ENCODE measurements around the gene IL11RA.
"Not testable (repeated sequence)": the region's sequence is repeated elsewhere in the genome, so short reads cannot be mapped to it uniquely, and the experiment has no call there.

IL11RA gene

GRCh38 chr9:34630402-34631154, 21.4 kb upstream of the IL11RA start:
- DNase-seq = no peak

GRCh38 chr9:34633166-34633565, 18.8 kb upstream of the IL11RA start:
- DNase-seq = no peak

- DNase-seq = peak; percentile 78
Observed at GRCh38 chr9:34633851-34634550, 18.0 kb upstream of the IL11RA start.

GRCh38 chr9:34634551-34635248, 17.3 kb upstream of the IL11RA start:
- DNase-seq = no peak

- DNase-seq = no peak
Observed at GRCh38 chr9:34635556-34635955, 16.4 kb upstream of the IL11RA start.

- DNase-seq = no peak
Observed at GRCh38 chr9:34636791-34637355, 15.1 kb upstream of the IL11RA start.

GRCh38 chr9:34637356-34638137, 14.4 kb upstream of the IL11RA start, which contains the start of gene SIGMAR1:
SIGMAR1 (minus strand) TSS chr9:34637787; CDS start chr9:34637697, 90 bp downstream.
- DNase-seq = peak; percentile 90

GRCh38 chr9:34638138-34638445, 13.9 kb upstream of the IL11RA start:
- no peak for DNase-seq

- not testable (repeated sequence) for DNase-seq
Observed at GRCh38 chr9:34639322-34639721, 12.7 kb upstream of the IL11RA start.

- DNase-seq = no peak
Observed at GRCh38 chr9:34642679-34643078, 9.3 kb upstream of the IL11RA start.

- no peak for DNase-seq
Observed at GRCh38 chr9:34644766-34645314, 7.1 kb upstream of the IL11RA start.

GRCh38 chr9:34646211-34647083, 5.5 kb upstream of the IL11RA start, which contains the start of gene GALT:
GALT (plus strand) TSS chr9:34646675; CDS start chr9:34646705, 30 bp downstream.
- peak; percentile 91 for DNase-seq

GRCh38 chr9:34647084-34647403, 4.9 kb upstream of the IL11RA start:
- DNase-seq = no peak

GRCh38 chr9:34647651-34648050, 4.3 kb upstream of the IL11RA start:
- no peak for DNase-seq

GRCh38 chr9:34648673-34649072, 3.3 kb upstream of the IL11RA start:
- DNase-seq = no peak

- no peak for DNase-seq
Observed at GRCh38 chr9:34650816-34651215, 1.2 kb upstream of the IL11RA start.

- no peak for DNase-seq
Observed at GRCh38 chr9:34651321-34651720, 664 bp upstream of the IL11RA start.

- no peak for DNase-seq
Observed at GRCh38 chr9:34652602-34653000, 616 bp downstream of the IL11RA start.

GRCh38 chr9:34653151-34654072, 1.4 kb downstream of the IL11RA start:
- DNase-seq = no peak

- DNase-seq = no peak
Observed at GRCh38 chr9:34654323-34655051, 2.5 kb downstream of the IL11RA start.
